ENCODE data around the gene SPRY2.
A peak's percentile ranks its signal among the peaks of the same experiment; 100 is the strongest.

DNA sequence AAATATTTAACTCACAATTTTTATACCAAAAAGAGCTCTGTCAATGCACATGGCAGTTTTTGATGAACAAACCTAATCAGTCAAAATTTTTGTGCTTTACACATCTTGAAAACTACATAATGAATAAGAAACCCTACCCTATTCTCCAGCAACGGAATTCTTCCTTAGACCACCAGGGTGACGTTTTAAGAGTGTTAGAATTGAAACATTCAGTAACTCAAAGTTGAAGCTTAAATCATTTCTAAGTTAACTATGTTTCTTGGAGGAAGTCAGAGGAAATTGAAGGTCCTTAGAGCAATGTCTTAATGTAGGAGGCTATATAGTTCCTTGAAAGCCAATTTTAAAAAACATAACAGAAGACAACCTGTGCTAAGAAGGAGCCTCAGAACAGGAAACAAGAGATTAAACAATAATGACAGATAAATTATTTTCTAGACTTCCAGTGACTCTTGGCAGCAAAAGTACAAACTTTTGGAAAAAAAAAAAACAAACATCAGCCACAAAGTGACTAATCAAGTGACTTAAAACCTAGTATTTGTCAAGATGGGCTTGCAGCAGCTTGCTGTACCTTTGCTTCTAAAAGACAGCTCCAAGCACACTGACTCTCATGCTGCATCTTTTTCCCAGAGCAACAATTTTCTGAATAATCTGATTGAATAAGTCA is 6.2 kb downstream of the SPRY2 start:
- TF ChIP-seq, protein P1, sequence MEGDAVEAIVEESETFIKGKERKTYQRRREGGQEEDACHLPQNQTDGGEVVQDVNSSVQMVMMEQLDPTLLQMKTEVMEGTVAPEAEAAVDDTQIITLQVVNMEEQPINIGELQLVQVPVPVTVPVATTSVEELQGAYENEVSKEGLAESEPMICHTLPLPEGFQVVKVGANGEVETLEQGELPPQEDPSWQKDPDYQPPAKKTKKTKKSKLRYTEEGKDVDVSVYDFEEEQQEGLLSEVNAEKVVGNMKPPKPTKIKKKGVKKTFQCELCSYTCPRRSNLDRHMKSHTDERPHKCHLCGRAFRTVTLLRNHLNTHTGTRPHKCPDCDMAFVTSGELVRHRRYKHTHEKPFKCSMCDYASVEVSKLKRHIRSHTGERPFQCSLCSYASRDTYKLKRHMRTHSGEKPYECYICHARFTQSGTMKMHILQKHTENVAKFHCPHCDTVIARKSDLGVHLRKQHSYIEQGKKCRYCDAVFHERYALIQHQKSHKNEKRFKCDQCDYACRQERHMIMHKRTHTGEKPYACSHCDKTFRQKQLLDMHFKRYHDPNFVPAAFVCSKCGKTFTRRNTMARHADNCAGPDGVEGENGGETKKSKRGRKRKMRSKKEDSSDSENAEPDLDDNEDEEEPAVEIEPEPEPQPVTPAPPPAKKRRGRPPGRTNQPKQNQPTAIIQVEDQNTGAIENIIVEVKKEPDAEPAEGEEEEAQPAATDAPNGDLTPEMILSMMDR (conservative IDR thresholded peaks at IDR 0.05; ENCODE audit: low read length): peak; percentile 40
- no peak for TF ChIP-seq EZH2phosphoT487 (IDR thresholded peaks at IDR 0.05; ENCODE audit: borderline replicate concordance)

Measured in Loucy (cell line).